Kidney glomerular epithelial cell (primary cell): ENCODE measurements around the gene LKAAEAR1.

Source experiments
- DNase-seq: peaks from one replicate; lab custom pipeline; 2025; lab: John Stamatoyannopoulos, UW

Gene LKAAEAR1

DNA sequence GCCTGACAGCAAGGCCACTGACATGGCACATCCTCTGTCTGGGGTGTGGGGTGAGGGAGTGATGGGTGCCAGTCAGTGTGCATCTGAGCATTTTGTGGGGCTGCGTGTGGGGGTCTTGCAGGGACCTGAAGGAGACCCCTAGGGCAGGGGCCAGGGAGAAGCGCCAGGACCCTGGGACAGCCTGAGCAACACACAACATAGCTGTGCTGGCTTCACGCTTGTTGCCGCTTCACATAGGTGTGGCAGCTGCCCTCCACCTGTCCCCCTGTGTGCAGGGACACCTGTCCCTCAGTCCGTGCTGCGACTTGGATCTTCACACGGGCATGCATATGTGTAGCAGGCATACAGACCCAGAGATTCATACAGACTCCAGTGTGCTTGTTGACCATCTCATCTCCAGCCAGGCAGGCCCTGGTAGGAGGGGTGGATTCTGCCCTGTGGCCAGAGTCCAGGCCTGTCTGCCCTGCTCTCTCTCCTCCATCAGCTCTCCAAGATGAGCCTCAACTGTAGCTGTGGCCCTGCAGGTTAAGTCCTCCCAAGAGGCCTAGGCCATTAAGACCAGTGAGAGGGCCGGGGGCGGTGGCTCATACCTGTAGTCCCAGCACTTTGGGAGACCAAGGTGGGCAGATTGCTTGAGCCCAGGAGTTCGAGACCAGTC lies 26.3 kb upstream of the LKAAEAR1 start:
- DNase-seq, result no peak

DNA sequence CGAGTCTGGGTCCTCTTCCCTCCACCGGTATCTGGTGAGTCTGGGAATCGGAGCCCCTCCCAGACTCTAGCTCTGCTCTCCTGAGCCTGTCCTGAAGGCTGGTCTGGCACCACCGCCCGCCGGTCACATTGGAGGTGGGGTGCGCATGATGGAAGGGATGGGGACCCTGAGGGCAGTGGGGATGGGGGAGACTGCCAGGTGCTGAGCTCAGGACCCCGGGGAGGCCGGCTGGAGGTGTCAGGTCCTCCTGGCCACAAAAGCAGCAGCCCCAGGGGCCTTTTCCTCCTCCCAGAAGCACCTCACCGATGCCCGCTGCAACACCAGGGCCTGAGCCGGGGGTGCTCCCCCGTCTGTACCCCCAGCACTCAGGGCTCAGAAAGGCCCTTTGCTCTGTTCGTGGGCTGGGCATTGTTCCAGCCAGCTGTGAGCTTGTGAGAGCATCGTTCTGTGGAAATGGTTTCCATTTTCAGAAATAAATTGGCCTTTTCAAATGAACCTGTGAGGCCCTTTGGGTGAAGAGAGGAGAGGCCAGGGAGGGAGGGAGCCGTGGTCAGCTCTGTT lies 25.7 kb upstream of the LKAAEAR1 start:
- DNase-seq, result no peak

DNA sequence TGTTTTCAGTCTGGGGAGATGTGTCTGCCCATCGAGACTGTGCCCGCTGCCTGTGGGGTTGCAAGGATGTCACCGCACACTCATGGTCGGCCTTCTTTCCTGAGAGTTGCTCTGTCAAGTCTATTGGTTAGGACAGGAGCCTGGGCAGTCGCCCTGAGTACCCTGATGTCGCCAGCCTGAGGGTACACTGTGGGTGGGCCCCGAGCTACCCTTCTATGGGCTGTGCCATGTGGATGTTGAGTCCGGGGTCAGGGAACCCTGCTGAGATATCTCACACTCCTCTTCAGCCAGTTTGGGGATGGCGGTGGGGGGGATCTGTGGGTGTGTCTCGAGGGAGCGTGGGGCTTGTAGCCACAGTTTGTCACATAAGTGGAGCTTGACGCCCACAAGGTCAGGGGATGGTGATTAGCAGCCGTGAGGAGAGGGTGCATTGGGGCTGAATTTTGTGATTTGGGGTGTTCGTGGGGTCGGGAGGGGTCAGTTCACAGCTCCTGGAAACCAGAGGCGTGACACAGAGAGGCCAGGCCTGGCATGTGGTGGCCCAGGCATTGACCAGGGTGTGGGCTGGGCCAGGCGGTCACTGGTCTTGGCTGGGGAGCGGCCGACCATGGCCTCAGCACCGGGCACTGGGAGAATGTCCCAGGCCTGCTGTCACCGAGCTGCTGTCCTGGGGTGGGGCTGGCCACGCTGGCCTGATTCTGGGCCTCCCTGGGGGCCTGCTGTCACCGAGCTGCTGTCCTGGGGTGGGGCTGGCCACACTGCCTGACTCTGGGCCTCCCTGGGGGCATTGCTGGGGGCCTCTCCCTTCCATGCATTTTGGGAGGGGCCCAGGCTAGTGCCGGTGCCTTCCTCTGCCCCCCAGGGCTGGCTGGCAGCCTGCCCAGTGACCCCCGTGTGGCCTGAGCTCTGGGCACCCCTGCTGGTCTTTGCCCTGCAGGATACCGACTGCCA lies 24.8 kb upstream of the LKAAEAR1 start:
- no peak for DNase-seq

DNA sequence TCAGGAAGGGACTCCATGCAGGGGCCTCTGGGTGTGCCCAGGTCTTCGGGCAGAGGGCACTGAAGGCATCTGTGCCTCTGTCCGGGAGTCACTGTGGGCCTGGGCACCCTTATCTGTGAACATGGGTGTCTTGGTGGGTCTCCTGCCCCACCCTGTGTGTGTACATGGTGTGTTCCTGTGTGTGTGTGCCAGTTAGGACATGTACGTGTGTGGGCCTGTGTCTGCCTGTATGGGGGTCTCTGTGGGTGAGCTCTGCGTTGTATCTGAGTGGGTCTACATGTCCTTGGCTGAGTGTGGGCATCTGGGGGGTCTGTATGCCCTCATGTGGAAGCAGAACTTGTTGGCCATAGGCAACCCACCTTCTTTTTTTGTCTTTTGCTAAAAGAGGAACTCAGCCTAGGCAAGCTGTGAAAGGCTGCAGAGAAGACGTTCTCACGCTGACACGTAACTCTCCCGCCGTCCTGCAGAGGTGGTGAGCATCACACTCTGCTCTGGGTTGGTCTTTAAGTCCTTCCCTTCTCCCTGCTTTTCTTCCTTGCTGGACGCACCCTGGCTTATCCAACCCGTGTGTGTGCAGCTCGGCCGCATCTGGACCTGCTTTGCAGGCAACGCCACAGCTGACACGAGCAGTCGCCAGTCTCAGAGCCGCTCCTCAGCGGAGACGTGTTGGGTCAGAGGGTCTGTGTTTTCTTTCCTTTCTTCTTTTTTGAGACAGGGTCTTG lies 23.7 kb upstream of the LKAAEAR1 start:
- DNase-seq, result no peak

DNA sequence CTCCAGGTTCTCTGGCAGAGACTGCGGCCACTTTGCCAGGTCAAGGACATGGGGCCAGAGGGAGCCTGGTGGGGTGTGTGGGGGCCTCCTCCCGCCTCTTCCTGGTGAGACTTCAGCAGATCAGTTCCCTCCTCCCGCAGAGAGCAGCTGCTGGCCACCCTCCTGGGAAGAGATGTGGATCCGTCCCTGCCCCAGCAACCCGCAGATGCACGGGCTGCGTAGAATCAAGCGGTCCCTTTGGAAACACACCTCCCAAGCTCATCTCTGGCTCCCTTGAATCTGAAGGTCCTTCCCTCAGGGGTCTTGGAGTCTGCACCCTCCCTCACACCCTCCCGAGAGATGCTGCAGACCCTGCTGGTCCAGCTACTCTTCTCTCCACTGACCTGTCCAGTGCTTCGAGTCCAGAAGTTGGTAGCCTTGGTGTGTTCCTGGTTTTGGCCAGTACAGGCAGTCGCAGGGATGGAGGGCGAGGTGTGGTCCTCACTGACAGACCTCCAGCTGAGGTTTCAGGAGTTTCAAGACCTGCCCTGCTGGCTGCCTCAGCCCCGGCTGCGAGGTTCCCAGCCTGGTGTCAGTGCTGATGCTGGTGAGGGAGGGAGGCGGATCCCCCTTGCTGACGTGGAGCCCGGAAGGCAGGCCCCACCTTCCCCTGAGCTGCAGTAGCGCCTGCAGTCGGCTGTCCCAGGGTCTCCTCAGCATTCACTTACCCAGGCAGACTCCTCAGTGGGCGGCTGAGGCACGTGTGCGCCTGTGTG lies 23.0 kb upstream of the LKAAEAR1 start, which contains the start of gene NPBWR2:
NPBWR2 (minus strand) TSS at position 585 of the 755 bp plus-strand sequence. CDS start 734 bp downstream, outside the sequence.
- DNase-seq, result no peak

DNA sequence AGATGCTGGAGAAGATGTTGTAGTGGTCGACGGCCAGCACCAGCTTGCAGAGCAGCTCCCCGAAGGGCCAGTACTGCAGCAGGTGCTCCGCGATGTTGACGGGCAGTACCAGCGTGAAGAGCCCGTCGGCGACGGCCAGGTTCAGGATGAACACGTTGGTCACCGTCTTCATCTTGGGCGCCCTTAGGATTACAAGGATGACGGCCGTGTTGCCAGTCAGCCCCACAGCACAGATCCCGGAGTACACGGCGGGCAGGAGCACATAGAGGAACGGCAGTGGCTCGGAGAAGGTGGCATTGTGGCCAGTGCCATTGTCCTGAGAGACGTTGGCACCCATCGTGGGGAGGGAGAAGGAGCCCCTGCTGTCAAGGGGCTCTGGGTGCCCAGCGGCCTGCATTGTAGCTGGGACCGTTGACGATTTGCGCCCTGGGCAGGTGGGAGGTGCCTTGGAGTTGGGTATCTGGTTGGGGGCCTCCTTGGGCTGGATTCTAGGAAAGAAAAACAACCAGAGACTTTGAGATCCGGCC lies 22.3 kb upstream of the LKAAEAR1 start:
- no peak for DNase-seq

DNA sequence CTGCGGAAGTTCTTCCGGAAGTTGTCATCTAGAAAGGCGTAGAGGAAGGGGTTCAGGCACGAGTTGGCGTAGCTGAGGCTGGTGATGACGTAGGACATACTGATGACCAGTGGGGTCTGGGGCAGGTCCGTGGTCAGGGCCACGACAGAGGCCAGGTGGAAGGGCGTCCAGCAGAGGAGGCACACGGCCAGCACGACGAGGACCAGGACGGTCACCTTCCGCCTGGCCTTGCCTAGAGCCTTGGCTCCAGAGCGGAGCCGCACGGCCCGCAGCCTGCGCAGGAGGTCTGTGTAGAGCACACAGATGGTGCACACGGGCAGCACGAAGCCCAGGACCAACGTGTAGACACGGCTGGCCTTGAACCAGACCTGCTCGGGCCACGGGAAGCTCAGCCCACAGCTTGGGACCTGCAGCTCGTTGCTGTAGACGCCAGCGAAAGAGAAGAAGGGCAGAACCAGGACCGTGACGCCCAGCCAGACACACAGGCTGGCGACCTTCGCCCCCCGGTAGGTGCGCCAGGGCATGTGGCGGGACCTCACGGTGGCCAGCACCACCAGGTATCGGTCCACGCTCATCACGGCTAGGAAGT lies 21.7 kb upstream of the LKAAEAR1 start:
- DNase-seq, result no peak

DNA sequence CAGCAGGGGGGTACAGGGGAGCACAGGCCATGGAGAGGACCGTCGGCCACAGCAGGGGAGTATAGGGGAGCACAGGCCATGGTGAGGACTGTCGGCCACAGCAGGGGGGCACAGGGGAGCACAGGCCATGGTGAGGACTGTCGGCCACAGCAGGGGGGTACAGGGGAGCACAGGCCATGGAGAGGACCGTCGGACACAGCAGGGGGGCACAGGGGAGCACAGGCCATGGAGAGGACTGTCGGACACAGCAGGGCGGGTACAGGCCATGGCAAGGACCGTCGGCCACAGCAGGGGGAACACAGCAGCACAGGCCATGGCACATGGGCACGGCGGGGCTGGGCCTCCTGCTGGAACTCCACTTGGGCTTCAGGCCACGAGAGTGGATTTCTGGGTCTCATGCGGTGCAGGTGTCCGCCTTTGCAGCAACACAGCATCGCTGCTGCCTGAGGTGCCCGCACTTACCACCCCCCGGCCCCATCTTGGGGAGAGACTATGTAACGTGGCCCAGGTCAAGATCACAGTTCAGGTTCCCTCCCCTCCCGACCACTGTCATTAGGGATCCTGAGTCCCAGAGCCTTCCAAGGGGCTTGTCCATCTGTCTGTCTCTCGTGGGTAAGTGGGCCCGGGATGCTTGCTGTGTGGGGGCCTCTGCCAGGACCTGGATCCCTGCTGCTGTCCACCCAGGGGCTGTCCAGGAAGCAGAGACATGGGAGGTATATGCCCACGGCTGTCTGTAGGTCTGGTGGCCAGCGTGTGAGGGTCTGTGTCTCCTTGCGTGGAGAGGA lies 20.7 kb upstream of the LKAAEAR1 start:
- DNase-seq, result no peak

DNA sequence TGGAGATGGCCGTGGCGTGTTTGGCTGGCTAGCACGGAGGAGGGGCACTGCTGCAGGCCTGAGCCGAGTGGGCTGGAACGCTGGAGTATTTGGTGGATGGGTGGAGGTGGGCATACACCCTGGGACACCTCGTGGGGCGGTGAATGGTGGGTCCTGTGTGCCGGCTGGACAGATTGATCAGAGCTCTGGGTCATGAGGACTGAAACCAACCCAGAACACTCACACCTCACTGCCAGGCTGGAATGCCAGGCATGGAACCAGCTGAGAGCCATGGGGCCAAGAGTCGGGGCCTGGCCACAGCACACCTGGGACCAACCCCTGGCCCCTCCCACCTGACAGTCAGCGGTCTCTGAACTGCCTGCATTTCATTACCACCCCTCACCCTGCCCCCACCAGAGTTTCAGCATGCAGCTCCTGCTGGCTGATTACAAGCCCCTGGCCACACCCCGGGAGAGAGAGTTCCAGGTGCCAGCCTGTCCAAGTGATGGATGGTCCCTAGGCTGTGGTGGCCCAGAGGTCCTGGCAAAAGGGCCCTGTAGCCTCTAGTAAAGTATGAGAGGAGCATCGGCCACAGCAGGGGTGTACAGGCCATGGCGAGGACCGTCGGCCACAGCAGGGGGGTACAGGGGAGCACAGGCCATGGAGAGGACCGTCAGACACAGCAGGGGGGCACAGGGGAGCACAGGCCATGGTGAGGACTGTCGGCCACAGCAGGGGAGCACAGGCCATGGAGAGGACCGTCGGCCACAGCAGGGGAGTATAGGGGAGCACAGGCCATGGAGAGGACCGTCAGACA lies 19.9 kb upstream of the LKAAEAR1 start:
- DNase-seq, result no peak

DNA sequence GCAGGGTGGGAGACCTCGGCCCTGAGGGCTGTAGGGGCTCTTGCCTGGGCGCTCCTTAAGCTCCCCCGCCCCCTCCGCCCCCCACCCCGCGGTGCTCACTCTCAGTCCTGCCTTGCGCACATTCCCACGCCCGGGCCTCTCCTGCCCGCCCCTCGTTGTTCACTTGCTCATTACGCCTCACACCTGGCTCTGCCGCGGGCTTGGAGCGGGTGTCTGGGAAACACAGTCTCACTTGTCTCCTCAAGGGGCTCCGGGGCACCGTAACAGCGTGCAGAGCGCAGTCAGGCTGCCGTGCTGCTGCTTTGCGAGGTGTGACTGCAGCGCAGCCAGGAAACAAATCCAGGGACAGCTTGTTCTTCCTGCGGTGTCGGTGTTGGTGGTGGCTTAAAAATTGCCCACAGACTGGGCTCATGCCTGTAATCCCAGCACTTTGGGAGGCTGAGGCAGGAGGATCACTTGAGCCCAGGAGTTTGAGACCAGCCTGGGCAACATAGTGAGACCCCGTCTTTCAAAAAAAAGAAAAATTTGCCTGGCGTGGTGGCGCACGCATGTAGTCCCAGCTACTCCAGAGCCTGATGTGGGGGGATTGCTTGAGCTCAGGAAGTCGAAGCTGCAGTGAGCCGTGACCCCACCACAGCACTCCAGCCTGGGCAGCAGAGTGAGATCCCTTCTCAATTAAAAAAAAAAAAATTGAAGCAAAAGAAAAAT lies 18.6 kb upstream of the LKAAEAR1 start:
- DNase-seq, result no peak

DNA sequence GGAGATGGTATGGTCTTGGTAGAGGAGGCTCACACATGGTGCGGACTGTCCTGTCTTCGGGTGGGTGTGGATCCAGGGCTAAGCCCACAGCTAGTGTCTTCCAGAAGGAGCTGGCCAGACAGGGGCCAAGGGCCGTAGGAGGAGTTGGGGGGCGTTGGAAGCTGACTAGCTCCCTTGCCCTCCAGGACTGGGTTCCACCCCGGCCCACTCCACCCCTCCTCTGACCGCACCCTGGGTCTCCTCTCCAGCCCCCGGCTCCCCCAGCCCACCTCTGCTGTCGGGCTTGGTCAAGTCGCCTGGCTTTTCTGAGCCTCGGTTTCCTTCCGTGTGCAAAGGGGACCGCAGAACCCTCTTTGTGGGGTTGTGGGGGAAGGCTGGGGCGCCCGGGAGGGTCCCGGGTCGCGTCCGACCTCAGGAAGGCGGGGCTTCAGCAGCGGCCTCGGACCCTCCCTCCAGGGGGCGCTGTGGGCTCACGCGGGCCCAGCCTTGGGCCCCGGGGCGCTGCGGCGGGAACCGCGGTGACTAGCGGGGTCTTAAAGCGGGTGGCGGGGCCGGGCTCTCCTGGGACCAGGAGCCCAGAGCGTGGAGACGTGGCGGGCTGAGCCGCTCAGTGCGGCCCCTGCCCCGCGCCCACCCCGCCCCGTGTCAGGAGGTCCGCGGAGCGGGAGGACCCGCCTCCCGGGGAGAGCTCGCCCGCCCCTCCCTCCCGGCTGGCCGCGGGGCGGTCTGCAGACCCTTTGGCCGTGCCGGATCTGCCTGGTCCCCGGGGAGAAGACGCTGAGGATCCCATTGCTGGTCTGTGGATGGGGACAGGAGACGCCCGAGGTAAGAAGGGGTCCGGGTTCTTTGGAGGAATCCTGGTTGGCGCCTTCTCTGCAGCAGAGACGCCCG lies 17.8 kb upstream of the LKAAEAR1 start:
- DNase-seq, result no peak

DNA sequence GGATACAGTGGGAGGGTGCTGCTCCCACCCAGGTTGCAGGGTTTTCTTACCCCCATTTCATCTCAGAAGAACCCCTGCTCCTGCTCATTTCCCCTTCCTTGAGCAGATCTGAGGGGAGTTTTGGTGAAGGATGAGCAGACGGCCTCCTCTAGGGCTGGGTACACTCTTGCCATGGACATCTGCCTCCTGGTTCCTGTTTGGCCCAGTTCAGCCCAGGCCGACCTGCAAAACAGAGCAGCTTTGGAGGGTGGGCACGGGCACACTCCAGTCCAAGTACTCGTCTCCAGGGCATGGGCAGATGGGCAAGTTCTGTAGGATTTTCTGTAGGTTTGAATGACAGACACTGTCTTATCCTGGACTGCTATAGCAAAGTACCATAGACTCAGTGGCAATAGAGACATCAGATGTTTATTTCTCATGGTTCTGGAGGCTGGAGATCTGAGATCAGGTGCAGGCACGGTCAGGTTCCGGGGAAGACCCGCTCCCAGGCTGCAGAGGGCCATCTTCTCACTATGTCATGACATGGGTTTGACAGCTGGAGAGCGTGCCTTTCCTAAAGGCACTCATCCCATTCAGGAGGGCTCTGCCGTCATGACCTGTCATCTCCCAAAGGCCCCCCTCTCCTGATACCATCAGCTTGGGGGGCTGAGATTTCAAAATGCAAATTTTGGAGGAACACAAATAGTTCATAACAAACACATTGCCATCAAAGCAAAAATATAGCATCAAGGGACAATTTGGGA lies 16.9 kb upstream of the LKAAEAR1 start:
- no peak for DNase-seq

DNA sequence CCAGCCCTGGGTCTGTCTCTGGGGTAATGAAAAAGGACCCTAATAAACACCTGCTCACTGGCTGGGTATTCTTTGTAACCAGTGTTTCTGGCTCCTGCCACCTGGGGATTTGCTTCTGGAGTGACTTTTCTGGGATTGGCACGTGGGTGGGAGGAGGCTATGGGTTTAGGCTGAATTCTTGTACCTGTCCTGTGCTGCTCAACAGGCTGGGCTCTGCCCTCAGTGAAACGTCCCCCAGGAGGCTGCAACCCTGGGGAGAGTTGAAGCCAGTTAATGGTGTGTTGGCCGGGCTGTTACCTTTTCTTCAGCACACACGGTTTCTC lies 16.3 kb upstream of the LKAAEAR1 start:
- DNase-seq, result no peak

DNA sequence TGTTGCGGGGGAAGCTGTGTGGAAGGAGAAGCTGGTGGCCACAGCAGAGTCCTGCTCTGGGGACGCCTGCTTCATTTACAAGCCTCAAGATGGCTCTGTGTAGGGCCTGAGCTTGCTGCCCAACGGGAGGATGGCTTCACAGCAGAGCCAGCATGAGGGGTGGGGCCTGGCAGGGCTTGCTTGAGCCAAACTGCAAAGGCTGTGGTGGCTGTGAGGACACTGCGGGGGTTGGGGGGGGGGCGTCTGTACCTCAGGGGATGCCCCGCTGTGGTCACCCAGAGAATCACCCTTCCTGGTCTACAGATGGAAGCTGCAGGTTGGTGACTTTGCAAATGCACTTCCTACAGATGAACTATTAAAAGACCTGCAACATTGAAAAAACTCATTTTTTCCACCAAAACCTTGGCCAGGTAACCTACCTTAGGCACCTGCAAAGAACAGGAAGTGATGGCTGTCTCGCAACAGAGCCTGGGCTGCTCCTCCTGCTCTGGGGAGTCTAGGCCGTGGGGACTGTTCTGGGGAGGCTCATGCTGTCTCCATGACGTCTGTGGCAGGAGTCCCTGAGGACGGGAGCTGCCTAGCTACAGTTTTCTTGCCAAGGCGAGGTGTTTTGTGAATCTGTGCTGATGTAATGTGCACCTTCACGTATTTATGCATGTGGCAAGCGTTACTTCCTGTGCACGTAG lies 15.8 kb upstream of the LKAAEAR1 start:
- no peak for DNase-seq

DNA sequence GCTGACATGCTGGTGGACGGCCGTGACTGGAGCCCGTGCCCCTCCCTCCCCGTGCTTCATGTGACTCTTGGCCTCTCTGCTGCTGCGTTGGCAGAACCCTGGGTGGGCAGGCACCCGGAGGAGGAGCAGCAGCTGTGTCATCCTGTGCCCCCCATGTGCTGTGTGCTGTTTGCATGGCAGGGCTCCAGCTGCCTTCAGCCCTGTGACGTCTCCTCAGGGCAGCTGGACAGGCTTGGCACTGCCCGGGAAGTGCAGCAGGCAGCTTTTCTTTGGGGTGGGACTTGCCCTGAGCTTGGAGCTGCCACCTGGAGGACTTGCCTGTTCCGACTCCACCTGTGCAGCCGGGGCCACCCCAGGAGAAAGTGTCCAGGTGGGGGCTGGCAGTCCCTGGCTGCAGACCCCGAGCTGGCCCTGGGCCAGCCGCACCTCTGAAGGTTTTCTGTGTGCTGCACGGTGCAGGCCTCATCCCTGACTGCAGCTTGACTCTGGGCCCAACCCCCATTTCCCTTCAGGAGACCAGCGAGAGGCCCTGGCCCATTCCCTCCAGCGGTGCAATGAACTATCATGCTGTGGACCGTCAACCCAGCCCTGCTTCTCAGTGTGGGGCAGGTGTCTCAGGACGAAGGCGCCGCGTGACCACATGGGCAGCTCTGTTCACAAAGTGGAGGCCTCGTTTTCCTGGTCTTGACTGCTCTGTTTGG lies 15.0 kb upstream of the LKAAEAR1 start:
- DNase-seq, result no peak
